GM19397 (cell line): ENCODE measurements around the gene AQP1.

Experiments
- ATAC-seq: cut with Tn5 transposase; IDR thresholded peaks from one replicate; pipeline ENCODE4 v1.9.1; 2021; ENCODE audit warnings: mild to moderate bottlenecking, moderate library complexity; ENCODE audit not compliant: unreplicated experiment

The AQP1 gene

DNA sequence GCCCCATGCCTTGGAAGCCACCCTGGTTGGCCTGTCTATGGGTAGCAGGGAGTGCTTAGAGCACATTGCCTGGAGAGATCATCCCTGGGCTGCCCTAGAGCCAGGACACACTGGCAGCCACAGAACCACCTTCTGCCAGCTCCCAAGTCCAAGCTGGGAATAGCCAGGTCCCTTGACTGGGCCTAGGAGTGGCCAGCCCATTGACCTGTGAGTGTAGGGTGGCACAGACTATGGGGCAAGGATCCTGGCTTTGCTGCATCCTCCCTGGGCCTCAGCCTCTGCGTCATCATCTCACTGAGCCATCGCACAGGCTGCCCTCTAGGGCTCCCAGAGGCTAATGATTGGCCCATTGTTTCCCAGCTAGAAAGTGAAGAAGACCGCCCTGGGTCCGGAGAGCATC, 7.0 kb downstream of the AQP1 start:
- no peak for ATAC-seq

DNA sequence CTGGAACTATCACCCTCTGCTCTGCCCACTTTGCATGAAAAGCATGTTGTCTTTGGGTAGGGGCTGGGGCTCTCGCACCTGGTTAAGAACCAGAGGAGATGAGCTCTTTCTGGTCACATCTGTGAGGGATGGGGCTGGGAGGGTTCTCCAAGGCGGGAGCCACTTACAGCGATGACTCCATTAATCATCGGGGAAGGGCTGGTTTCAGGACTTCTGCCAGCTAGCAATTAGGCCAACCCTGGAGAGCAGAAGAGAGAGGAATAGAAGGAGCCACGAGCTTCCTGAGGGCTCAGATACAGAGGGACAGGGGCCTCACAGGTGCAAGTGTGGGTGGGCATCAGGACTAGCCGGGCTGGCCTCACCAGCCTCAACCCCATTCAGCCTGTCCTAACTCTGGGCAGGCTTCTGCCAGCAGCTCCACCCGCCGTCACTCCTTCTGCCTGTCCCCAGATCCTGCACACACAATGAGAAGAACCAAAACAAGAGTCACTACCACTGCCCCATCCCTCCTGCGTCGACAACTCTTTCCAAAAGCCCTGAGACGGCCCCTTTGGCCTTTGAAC, 8.4 kb downstream of the AQP1 start:
- ATAC-seq: no peak

DNA sequence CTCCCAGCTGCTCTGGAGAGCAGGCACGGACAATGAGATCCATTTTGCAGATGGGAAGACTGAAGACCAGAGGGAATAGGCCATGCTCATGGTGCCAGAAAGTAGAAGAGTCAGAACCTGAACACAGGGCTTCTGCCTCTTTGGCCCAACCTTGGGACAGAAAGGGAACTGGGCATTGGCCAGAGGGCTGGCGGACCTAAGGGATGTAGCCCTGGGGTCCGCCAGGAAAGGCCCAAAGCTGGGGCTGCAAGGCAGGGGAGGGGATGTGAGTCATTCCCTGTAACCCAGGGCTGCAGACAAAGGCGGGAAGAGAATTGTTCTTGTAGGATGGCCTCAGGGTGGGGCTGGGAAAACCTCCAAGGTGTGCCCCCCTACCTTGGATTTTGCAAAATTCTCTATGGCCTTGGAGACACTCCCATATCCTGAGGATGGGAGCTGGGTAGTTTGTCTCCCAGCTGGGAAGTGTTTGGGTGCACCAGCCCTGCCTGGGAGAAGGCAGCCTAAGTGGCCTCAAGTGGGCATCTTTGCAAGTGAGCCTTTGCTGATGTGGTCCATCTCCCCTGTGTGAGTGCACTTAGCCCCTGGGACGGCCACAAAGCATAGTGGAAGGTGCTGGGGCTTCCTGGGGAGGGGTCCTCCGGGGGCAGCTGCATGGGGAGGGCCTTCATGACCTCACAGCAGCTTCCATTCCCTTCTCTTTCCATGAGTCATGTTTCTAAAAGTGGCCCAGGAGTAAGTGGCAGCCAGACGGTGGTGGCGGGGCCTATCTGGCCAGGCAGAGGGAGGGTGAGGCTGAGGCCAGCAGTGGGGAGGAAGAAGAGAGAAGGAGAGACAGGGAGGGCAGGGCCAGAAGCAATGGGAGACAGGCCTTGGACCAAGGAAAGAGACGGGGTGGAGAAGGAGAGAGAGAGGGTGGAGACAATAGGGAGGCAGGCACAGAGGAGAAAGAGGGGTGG, 9.2 kb downstream of the AQP1 start:
- no peak for ATAC-seq

DNA sequence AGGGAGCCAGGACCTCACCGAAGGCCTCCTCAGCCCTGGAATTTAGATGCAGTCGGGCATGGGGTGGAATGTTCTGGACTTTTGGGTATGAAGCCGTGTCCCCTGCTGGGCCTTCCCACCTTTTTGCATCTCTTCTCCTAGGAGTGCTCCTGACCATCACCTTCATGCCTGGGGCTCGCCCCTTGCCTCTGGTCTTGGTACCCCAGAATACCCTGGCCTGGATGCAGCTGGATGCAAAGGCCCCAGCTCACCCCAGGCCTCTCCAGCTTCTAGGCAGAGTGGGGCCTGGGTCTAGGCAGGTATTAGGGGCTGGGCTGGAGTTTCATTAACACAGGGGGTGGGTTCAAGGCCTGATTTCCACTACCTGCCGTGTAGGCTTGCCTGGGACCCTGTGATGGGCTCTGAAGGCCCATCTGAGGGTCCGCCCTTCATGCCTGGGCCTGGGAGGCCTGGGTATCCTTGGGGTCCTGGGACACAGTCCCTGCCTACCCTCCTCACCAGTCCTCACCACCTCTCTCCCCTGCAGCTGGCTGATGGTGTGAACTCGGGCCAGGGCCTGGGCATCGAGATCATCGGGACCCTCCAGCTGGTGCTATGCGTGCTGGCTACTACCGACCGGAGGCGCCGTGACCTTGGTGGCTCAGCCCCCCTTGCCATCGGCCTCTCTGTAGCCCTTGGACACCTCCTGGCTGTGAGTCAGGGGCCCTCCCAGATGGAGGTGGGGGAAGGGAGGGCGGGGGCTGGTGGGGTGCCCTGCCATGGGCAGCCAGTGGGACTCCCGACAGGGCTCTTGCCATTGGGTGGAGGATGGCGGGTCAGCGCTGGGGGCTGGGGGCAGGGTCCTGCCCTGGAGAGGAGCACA, 10.1 kb downstream of the AQP1 start:
- ATAC-seq: no peak

DNA sequence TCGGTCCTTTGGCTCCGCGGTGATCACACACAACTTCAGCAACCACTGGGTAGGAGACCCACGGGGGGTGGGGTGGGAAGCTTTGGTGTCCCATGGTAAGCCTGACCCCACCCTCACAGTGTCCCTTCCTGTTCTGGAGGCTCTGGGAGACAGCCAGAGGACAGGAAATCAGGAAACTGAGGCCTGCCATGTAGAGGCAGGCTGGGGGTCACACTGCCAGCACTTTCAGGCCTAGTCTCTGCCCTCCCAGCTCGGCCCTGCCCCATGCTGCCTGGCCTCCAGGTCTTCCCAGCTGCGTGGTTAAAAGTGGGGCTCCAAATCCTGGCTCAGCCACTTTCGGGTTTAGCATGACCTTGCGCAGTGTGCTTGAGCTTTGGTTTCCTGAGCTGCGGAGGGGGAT, 10.9 kb downstream of the AQP1 start:
- ATAC-seq: no peak

DNA sequence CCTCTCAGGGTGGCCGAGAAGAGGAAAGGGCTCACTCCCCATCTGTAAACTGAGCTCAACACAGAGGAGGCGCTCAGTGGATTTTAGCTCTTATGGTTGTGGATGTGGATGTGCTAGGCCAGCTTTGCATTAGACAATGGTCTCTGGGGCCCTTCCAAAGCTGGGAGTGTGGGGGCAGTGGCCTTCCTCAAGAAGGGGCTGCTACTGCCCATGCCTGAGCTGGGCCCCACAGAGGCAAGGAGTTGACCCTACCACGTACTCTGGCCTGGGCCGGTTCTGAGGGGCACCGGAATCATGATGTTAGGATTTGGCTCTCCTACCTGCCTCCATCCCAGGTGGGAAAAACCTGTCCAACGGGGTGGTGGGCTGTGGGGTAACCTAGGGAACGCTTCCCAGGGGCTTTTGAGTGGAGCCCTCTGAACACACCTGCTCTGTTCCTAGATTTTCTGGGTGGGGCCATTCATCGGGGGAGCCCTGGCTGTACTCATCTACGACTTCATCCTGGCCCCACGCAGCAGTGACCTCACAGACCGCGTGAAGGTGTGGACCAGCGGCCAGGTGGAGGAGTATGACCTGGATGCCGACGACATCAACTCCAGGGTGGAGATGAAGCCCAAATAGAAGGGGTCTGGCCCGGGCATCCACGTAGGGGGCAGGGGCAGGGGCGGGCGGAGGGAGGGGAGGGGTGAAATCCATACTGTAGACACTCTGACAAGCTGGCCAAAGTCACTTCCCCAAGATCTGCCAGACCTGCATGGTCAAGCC, 11.5 kb downstream of the AQP1 start:
- ATAC-seq: no peak

DNA sequence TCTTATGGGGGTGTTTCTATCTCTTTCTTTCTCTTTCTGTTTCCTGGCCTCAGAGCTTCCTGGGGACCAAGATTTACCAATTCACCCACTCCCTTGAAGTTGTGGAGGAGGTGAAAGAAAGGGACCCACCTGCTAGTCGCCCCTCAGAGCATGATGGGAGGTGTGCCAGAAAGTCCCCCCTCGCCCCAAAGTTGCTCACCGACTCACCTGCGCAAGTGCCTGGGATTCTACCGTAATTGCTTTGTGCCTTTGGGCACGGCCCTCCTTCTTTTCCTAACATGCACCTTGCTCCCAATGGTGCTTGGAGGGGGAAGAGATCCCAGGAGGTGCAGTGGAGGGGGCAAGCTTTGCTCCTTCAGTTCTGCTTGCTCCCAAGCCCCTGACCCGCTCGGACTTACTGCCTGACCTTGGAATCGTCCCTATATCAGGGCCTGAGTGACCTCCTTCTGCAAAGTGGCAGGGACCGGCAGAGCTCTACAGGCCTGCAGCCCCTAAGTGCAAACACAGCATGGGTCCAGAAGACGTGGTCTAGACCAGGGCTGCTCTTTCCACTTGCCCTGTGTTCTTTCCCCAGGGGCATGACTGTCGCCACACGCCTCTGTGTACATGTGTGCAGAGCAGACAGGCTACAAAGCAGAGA, 12.2 kb downstream of the AQP1 start:
- no peak for ATAC-seq

DNA sequence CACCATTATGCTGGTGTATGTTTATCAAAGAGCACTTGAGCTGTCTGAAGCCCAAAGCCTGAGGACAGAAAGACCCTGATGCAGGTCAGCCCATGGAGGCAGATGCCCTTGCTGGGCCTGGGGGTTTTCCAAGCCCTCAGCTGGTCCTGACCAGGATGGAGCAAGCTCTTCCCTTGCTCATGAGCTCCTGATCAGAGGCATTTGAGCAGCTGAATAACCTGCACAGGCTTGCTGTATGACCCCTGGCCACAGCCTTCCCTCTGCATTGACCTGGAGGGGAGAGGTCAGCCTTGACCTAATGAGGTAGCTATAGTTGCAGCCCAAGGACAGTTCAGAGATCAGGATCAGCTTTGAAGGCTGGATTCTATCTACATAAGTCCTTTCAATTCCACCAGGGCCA, 13.0 kb downstream of the AQP1 start:
- ATAC-seq: no peak

DNA sequence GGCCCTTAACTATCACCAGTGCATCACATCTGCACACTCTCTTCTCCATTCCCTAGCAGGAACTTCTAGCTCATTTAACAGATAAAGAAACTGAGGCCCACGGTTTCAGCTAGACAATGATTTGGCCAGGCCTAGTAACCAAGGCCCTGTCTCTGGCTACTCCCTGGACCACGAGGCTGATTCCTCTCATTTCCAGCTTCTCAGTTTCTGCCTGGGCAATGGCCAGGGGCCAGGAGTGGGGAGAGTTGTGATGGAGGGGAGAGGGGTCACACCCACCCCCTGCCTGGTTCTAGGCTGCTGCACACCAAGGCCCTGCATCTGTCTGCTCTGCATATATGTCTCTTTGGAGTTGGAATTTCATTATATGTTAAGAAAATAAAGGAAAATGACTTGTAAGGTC, 13.5 kb downstream of the AQP1 start:
- ATAC-seq: no peak

DNA sequence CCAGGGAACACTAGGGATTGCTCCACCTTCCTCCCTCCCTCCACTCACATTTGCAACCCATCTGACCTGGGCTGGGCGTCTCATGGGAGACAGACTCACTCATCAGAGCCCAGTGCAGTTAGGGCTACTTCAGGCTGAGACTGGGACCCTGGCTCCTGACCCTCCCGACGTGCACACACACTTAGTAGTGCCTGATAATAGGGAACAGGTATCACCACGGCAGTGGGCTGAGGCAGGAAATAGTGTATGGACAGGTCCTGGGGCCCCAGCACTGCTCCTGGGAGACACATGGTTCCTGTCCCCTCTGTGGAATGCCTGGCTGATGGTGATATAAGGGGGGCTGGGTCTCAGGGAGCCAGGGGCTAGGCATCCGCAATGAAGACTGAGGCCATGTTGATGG, 14.3 kb downstream of the AQP1 start:
- ATAC-seq: no peak

DNA sequence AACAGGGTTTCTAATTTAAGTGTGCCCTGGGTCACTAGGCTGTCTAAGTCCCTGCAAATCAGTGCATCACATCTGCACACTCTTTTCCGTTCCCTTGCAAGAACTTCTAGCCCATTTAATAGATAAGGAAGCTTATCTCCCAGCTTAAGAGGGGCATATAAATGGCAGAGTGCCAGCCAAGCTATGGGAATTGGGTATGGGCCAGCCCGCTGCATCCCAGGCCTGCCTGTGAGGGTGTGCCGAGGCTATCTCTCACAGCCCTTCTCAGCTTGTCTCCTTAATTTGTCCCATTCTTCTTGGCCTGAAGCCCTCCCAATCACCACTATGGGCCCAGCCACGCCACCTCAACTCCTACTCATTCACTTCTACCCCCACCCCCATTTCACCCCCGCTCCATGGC, 14.7 kb downstream of the AQP1 start:
- ATAC-seq: no peak

DNA sequence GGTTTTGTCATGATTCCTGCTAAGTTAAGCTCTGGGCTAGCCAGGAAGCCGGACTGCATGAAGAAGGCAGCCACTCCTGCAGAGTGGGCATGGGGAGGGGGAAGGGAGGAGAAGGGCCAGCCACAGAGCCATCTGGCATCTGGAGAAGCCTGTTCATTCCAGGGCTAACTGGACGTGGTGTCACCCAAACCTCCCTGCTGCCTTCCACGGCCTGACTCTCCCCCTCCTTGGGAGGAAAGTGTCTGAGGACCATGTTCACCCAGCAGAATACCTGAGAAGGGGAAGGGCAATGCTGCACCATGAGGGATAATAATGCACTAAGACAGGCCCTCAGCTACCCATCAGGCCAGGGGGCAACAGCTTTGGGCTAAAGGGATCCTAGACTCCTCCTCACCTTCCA, 15.4 kb downstream of the AQP1 start:
- ATAC-seq: no peak

DNA sequence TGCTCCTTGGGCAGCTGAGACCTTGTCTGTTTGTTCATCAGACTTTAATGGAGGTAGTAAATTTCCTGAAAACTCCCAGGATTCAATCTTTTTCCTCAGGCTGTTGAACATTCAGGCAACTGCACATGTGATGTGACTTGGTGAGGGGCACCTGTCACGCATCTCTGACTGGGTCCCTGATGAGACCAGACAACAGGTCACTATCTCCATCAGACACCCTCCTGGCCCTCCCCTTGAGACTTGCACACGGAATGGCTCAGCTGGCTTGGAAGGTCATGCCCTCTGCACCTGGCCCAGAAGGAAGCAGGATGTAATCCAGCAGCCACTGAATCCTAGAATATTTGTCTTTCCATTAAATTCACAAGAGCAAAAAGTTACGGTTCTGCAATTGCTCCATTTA, 15.9 kb downstream of the AQP1 start:
- ATAC-seq: no peak

DNA sequence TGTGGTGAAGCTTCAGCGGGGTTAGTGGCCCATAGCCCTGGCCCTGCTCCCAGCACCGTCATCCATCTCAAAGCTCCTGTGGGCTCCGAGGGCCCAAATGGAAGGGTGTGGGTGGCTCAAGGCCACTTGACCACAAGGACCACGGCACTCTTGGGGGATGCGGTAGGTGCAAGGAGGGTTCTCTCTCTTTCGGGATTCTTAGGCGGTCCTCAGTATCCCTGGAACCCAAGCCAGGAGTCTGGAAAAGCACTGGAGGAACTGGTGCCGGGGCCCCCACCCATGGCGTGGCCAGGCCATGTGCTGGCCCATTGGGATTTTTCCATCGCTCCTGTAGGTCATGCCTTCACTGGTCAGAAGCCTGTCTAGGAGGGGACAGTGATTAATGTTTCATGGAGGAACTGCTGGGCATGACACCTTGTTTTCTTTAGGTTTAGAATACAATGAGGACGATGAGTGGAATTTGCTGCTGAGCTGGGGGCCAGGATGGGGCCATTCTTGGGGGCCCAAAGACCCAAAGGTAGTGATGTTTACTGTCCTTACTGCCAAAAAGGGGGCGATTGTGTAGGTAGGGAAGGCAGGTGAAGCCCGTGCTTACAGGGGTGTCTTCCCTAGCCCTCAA, 16.7 kb downstream of the AQP1 start:
- ATAC-seq: no peak

DNA sequence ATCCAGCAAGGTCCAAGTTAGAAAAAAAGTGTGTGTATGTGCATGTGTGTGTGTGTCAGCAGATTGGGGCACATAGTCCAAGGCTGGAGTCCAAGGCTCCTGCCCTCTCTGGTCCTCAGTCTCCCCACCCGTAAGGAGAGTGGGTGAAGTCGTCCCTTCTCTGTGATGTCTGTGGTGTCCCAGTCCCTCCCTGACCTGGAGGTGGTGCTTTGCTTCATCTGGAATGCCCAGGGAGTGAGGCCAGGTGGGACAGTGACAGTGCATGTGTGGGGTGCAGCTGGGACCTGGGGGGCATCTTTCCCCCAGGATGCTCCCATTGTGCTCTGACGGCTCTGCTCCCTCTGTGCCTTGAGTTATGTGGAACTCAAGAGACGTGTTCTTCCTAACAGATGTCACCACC, 18.0 kb downstream of the AQP1 start:
- no peak for ATAC-seq

DNA sequence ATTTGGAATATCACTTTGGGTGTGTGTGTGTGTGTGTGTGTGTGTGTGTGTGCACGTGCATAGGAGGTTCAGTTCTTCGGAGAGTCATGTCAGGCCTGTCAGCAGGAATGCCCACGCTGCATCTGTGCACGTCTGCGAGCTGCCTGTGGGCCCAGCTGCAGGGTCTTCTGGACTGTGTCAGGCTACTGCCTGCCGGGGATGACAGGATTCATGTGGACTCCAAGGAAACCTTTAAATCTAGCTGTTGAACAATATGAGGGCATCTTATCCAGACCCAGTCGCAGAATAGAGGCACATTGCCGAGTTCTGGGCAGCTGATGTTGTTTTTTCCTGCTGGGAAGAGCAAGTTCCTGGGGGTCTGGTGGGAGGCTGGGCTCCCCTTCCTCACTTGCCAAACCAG, 19.0 kb downstream of the AQP1 start:
- no peak for ATAC-seq

DNA sequence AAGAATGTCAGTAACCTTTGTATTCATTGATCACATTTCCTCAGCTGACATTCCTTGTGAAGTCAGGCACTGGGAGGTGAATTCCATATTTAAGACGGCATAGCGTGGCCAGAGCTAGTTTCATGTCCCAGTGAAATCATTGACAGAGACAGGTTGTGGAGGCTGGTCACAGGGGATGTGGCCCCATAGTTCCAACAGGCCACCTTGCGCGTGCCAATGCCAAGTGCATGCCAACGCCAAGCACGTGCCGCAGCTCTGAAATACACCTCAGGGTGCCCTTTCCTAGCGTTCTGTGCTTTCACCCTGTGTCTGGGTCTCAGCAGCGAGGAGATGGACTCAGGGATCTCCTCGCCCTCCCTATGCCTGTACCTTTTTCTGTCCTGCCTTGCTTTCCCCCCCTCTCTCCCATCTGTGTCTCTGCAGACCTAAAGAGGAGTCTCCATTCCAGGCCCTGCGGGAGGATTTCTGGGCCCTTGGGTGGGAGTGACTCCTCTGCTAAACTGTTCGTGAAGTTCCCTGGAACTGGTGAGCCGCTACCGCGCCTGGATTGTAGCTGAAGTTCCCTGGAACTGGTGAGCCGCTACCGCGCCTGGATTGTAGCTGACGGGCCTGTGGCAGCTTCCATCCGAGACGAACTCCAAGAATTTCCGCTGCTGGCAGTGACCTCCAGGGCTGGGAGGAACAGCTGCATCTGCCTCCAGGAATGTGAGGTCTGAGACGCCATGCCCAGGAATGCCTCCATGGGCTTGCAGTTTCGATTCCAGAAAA, 19.7 kb downstream of the AQP1 start:
- ATAC-seq: no peak

DNA sequence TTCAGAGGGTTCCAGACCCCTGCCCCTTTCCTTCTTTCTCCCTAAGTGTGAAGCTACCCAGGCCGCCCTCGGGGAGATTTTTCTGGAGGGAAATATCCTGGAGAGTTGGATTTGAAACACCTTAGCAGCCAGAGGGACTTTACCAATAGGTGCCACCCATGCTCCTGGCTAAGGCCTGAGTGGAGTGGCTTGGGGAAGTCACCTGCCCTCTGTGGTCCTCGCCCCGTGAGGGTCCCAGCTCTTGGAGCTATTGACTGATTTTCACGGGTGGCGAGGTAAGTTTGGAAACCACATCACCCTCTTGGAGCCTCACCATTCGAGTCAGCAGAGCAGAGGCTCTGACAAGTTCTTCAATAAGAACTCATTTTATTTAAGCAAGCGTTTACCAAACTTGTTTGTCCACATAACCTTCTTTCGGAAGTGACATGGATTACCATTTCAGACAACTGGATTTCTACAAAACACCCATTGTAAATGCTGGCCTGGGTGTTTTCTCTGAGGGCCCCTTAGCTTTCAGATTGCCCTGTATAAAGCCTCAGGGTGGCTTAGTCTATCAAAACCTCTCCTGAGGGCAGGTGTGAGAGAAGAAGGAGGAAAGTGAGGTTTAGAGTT, 20.4 kb downstream of the AQP1 start:
- ATAC-seq: no peak

DNA sequence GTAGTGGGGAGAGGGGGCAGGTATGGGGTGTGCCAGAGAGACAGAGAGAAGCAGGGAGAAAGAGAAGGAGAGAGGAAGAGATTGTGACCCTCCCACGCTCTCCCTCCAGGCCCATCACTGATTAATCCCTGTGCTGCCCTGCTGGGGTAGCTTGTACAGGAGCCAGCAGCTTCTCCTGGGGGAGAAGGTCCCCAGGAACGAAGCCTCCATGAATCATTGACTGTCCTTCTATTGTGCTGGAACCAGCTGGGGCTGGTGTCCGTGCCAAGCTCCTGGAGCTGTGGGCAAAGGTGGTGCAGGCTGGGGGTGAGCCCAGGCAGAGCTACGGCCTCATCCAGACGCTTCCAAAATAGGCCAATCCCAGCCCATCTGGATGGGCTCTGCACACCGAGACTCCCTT, 20.9 kb downstream of the AQP1 start:
- no peak for ATAC-seq
